Loucy (cell line): ENCODE data around the gene R3HDML.

Experiments
- H2AFZ ChIP-seq: fragments of 200-600 bp; sonication (generic); 2 replicates; pipeline ENCODE4 v1.6.0; 2016; ENCODE audit warnings: antibody characterized with exemption, mild to moderate bottlenecking, low read length, moderate library complexity
- H3F3A ChIP-seq: fragments of 200-600 bp; 2 replicates; pipeline ENCODE4 v1.6.0; 2016; ENCODE audit warnings: antibody characterized with exemption, low read depth, mild to moderate bottlenecking
- H3K27me3 ChIP-seq: fragments of 200-600 bp; sonication (generic); 2 replicates; pipeline ENCODE4 v1.6.1; 2014; ENCODE audit warnings: low read length, mild to moderate bottlenecking; ENCODE audit not compliant: insufficient read depth, poor library complexity, severe bottlenecking
- H3K36me3 ChIP-seq: fragments of 200-600 bp; sonication (generic); 2 replicates; pipeline ENCODE4 v1.6.1; 2016; ENCODE audit warnings: low read length; ENCODE audit not compliant: insufficient read depth
- H3K4me1 ChIP-seq: fragments of 200-600 bp; sonication (generic); 2 replicates; pipeline ENCODE4 v1.5.1; 2014; ENCODE audit warnings: low read length, mild to moderate bottlenecking; ENCODE audit not compliant: insufficient read depth, poor library complexity, severe bottlenecking
- H3K4me2 ChIP-seq: fragments of 200-600 bp; sonication (generic); 2 replicates; pipeline ENCODE4 v1.6.0; 2014; ENCODE audit warnings: antibody characterized with exemption, low read length, low read depth, mild to moderate bottlenecking; ENCODE audit not compliant: poor library complexity, severe bottlenecking
- H3K4me3 ChIP-seq: fragments of 200-600 bp; sonication (generic); 2 replicates; pipeline ENCODE4 v1.5.1; 2014; ENCODE audit warnings: low read length, mild to moderate bottlenecking, mixed read lengths; ENCODE audit not compliant: poor library complexity, severe bottlenecking
- H3K79me2 ChIP-seq: fragments of 200-600 bp; sonication (generic); 2 replicates; pipeline ENCODE4 v1.6.1; 2014; ENCODE audit warnings: low read length; ENCODE audit not compliant: insufficient read depth
- H3K9ac ChIP-seq: fragments of 200-600 bp; sonication (generic); 2 replicates; pipeline ENCODE4 v1.6.0; 2014; ENCODE audit warnings: mild to moderate bottlenecking, low read depth, low read length, moderate library complexity; ENCODE audit not compliant: poor library complexity, severe bottlenecking
- H3K9me2 ChIP-seq: fragments of 200-600 bp; sonication (generic); replicated peaks from 2 replicates; pipeline ENCODE4 v1.6.1; 2016; ENCODE audit warnings: low read depth, low read length, mixed read lengths
- H3K9me3 ChIP-seq: fragments of 200-600 bp; sonication (generic); 2 replicates; pipeline ENCODE4 v1.6.1; 2014; ENCODE audit warnings: mild to moderate bottlenecking, antibody characterized with exemption, low read length, low read depth; ENCODE audit not compliant: insufficient read depth
- H4K20me1 ChIP-seq: fragments of 200-600 bp; sonication (generic); 2 replicates; pipeline ENCODE4 v1.6.0; 2014; ENCODE audit warnings: antibody characterized with exemption, low read length, mild to moderate bottlenecking; ENCODE audit not compliant: insufficient read depth, poor library complexity, severe bottlenecking
- CTCF ChIP-seq: fragments of 200-600 bp; sonication (generic); conservative IDR thresholded peaks from 2 replicates; pipeline ENCODE4 v1.5.1; 2014; ENCODE audit warnings: mild to moderate bottlenecking, antibody characterized with exemption, low read length
- EZH2phosphoT487 ChIP-seq: fragments of 200-600 bp; IDR thresholded peaks from 2 replicates; pipeline ENCODE4 v1.6.1; 2018; ENCODE audit warnings: antibody characterized with exemption, mild to moderate bottlenecking, moderate library complexity, borderline replicate concordance

R3HDML gene

GRCh38 chr20:44301285-44301684 is 35.6 kb upstream of the R3HDML start:
- H3K4me1 ChIP-seq, result no peaks in the 10 kb centered on the region
- H4K20me1 ChIP-seq, result no peaks in the 10 kb centered on the region
- H3K9me2 ChIP-seq, result no peaks in the 10 kb centered on the region
- no peaks in the 10 kb centered on the region for H3K9me3 ChIP-seq
- no peak overlapping the region for H3K4me2 ChIP-seq
- TF ChIP-seq CTCF (no peak), EZH2phosphoT487 (no peak)
- no peaks in the 10 kb centered on the region for H3K27me3 ChIP-seq
- H3F3A ChIP-seq, result no peaks in the 10 kb centered on the region
- H3K79me2 ChIP-seq, result no peaks in the 10 kb centered on the region
- no peaks in the 10 kb centered on the region for H3K36me3 ChIP-seq
- H3K4me3 ChIP-seq, result no peak overlapping the region
- no peak overlapping the region for H2AFZ ChIP-seq
- no peak overlapping the region for H3K9ac ChIP-seq

- TF ChIP-seq CTCF (no peak), EZH2phosphoT487 (no peak)
- Histone ChIP-seq H3F3A (no peaks in the 10 kb centered on the region), H3K36me3 (no peaks in the 10 kb centered on the region), H3K4me1 (no peaks in the 10 kb centered on the region), H2AFZ (no peak overlapping the region), H3K4me3 (no peak overlapping the region), H3K27me3 (no peaks in the 10 kb centered on the region), H3K4me2 (no peak overlapping the region), H3K9me2 (no peaks in the 10 kb centered on the region), H3K9ac (no peak overlapping the region), H3K9me3 (no peaks in the 10 kb centered on the region), H3K79me2 (no peaks in the 10 kb centered on the region), H4K20me1 (no peaks in the 10 kb centered on the region)
Observed at GRCh38 chr20:44302026-44302669, 34.7 kb upstream of the R3HDML start.

GRCh38 chr20:44302736-44303135 is 34.1 kb upstream of the R3HDML start:
- Histone ChIP-seq H3K9ac (no peak overlapping the region), H4K20me1 (no peaks in the 10 kb centered on the region), H3K27me3 (no peaks in the 10 kb centered on the region), H3K4me3 (no peak overlapping the region), H3F3A (no peaks in the 10 kb centered on the region), H3K9me3 (no peaks in the 10 kb centered on the region), H3K9me2 (no peaks in the 10 kb centered on the region), H3K4me2 (no peak overlapping the region), H2AFZ (no peak overlapping the region), H3K4me1 (no peaks in the 10 kb centered on the region), H3K79me2 (no peaks in the 10 kb centered on the region), H3K36me3 (no peaks in the 10 kb centered on the region)
- TF ChIP-seq CTCF (no peak), EZH2phosphoT487 (no peak)
